Activated T-cell treated with anti-CD3 and anti-CD28 coated beads for 1 hour (primary cell): ENCODE data around the gene SSBP3.
"Not testable (repeated sequence)": the region's sequence is repeated elsewhere in the genome, so short reads cannot be mapped to it uniquely, and the experiment has no call there.

ENCODE experiments used
- DNase-seq: peaks from one replicate; pipeline ENCODE4 v3.0.0-alpha.2; 2020; ENCODE audit warnings: low read depth

SSBP3 gene

GRCh38 chr1:54347955-54348699, 58.1 kb downstream of the SSBP3 start:
- DNase-seq, result no peak

DNA sequence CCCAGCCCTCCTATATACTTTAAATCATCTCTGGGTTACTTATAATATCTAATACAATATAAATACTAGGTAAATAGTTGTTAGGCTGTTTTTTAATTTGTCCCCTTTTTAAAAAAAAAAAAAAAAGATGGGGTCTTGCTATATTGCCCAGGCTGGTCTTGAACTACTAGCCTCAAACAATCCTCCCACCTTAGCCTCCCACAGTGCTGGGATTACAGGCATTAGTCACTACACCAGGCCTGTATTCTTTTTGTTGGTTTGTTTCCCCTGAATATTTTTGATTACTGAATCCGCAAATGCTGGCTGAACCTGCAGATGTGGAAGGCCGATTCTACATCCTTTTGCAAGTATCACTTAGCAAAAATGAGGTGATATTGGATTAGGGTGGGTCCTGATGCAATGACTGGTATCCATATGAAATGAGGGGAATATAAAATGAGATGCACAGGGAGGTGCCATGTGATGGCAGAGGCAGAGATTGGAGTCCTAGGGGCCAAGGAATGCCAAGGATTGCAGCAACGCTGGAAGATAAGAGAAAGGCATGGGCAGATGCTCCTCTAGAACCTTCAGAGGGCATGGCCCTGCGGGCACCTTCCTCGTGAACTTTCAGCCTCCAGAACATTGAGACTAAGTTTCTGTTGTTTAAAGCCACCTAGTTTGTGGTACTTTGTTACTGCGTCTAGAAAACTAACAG, 58.8 kb downstream of the SSBP3 start:
- DNase-seq, result no peak

DNA sequence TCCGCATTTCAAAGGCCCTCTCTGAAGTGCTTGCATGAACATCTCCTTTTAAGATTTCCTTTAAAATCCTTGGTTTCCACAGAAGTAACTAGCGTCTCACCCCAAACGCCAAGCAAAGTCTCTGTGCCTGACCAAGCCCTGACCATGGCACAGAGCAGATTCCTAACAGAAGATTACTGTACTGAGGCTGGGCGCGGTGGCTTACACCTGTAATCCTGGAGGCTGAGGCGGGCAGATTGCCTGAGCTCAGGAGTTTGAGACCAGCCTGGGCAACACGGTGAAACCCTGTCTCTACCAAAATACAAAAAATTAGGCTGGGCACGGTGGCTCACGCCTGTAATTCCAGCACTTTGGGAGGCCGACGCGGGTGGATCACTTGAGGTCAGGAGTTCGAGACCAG, 60.6 kb downstream of the SSBP3 start:
- DNase-seq, result not testable (repeated sequence)

GRCh38 chr1:54345116-54345515, 61.1 kb downstream of the SSBP3 start:
- DNase-seq, result no peak

GRCh38 chr1:54342742-54343687, 63.2 kb downstream of the SSBP3 start:
- DNase-seq, result no peak

DNA sequence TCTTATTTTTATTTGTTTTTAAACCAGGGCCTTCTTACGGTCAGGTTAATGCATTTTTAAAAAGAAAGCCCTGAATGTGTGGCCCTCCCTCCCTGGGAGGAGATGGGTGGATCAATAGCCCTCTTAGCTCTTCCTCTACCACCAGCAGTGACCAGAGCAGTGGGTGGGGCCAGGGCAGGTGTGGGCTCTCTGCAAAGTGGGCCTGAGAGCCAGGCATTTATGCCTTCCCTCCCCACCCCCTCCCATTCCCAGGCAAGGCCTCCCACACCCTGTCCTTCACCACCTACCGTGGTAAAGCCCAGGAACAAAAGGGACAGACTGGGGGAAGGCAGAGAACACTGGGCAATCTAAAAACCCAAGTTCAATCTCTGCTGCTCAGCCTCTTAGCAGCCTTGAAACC, 63.9 kb downstream of the SSBP3 start:
- no peak for DNase-seq

DNA sequence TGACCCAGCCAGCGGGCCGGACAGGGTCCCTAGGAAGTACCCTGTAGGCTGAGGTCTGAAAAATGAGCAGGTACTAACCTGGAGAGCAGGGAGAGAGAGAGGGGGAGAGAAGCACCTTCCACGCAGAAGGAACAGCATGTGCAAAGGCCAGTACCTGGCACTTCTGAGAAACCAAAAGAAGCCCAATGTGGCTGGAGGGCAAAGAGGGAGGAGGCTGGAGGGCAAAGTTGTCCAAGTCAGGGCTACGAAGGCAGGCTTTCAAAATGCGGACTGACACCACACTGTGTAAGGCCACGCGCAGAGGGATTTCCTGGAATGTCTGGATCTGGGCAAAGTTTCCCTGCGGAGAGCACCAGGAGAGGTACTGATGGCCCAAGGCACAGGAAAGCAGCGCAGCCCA, 64.4 kb downstream of the SSBP3 start:
- DNase-seq, result no peak

GRCh38 chr1:54340878-54341277, 65.3 kb downstream of the SSBP3 start:
- no peak for DNase-seq

GRCh38 chr1:54340434-54340833, 65.8 kb downstream of the SSBP3 start:
- no peak for DNase-seq

- DNase-seq, result no peak
Measured at GRCh38 chr1:54339126-54339525, 67.1 kb downstream of the SSBP3 start.

DNA sequence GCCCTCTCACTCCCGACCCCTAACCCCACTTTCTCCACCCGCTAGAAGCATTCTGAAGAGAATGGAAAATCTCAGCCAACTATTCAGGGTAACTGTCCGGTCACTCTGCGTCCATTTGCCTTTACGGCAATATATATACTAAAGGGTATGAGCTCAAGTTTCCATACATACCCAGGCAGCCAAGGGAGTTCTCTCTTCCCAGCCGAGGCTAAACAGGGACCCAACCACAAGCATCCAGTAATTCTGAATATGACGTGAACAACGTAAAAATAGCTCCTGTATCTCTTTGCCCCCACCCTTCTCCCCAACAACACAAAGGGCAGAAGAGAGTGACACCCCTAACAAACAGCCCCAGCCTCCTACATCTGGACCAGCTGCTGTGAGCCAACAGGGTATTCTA, 67.7 kb downstream of the SSBP3 start:
- no peak for DNase-seq

DNA sequence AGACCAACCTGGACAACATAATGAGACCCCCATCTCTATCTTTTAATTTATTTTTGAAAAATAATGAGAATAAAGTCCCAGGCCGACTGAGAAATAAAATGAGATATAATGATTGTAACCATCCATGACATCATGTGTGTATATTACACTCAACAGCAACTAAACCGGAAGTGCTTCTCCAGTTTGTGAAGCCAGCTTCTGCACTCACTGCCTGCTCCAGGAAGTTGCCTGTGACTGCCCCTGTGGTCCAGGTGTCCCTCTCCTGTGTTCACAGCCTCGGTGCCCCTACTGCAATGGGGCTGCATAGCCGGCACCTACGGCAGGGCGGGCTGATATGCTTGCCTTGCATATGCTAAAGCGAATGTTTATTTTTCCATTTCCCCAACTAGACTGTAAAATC, 68.3 kb downstream of the SSBP3 start:
- DNase-seq, result no peak

GRCh38 chr1:54337034-54337433, 69.2 kb downstream of the SSBP3 start:
- no peak for DNase-seq

GRCh38 chr1:54336116-54336515, 70.1 kb downstream of the SSBP3 start:
- DNase-seq, result no peak

DNA sequence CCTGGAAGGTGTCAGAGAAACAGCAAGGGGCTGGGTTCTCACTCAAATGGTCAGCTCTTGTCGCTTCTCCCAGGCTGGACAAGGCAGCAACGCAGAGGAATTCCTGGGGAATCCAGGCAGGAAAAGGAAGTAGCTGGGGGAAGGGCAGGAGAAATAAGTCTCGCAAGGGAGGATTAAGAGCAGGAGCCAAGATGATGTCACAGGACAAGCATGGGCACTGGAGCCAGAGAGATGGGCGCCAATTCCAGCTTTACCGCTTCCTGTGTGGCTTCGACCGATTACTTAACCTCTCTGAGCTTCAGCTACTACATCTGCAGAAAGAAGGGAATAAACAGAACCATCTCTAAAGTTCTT, 70.5 kb downstream of the SSBP3 start:
- no peak for DNase-seq

DNA sequence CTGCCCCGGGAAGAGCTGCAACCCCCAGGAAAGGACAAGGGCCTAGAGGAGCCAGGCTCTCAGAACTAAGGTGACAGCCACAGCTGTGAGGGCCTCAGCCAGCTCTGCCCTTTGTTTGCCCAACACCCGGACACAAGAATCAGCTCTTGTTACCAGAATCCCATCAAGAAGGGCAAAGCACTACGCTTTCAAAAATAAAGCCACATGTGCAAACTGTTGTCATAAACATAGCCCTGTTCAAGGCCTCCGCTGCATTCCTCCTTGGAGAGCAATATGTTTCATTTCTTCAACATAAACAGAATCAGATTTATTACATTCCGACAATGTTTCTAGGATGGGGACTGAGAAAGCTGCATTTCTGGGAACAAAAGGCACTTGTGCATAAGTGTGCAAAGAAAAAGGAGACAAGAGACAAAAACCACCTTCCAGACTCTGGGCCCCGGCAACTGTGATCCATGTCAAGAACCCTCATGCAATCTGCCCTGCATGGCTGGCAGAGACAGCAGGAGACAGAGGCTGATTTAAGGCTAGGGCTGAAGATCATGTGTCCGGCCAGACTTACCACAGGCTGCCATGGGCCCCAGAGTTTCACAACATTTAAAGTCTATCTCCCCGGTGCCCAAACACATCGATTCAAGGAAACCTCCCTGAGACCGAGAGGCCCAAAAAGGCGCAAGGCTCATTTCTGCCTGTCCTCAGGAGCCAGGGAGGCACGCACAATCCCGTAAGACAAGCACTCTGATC, 71.0 kb downstream of the SSBP3 start:
- no peak for DNase-seq

DNA sequence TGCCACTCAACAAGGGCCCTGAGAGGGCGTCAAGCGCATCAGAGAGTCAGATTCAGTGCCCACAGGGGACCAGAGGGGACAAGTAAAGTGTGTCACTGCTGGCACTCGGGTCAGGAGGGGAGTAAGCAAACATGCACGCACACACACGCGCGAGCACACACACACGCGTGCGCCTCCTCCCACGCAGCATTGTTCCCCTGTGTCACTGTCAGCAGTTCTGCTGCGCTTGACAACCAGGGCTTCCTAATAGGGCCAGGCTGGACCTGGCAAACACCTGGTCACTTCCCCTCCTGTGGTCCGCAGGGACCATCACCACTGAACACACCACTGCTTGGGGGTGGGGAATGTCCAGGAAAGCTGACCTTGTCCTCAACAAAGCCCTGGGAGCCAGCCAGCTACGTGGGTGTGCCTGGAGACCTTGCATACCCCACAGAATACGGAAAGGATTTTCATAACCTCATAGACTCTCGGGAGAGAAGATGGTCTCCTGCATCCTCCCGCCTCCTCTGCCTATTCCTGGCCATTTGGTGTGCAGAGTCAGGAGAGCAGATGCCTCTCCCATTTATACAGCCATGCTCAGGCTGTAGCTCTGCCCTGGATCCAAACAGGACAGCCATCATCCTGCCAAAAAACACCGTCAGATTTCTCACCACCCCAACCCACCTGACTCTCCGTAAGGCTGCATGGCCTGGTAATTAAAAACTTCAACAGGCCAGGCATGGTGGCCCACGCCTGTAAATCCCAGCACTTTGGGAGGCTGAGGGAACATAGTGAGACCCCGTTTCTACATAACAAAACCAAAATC, 73.2 kb downstream of the SSBP3 start:
- no peak for DNase-seq

- DNase-seq, result no peak
Measured at GRCh38 chr1:54331843-54332463, 74.2 kb downstream of the SSBP3 start.

- DNase-seq, result no peak
Measured at GRCh38 chr1:54331091-54331772, 75.0 kb downstream of the SSBP3 start.
